Hepatocyte (in vitro differentiated cells): ENCODE data around the gene PTPRO. TPM values are rescaled to one million over a fixed set of nuclear protein-coding genes. Genes with fewer than 3 reads are reported as not detected.

Experiments used
- DNase-seq: peaks from one replicate; pipeline ENCODE4 v3.0.0-alpha.2; 2016; ENCODE audit warnings: low spot score
- H2AFZ ChIP-seq: fragments of 200-600 bp; sonication (generic); 2 replicates; pipeline ENCODE4 v1.6.0; 2016; ENCODE audit warnings: antibody characterized with exemption, mild to moderate bottlenecking
- H3K27ac ChIP-seq: fragments of 200-600 bp; sonication (generic); 2 replicates; pipeline ENCODE4 v1.5.1; 2016; ENCODE audit warnings: mild to moderate bottlenecking
- H3K27me3 ChIP-seq: fragments of 200-600 bp; sonication (generic); 2 replicates; pipeline ENCODE4 v1.6.1; 2016
- H3K36me3 ChIP-seq: fragments of 200-600 bp; sonication (generic); replicated peaks from 2 replicates; pipeline ENCODE4 v1.5.1; 2016; ENCODE audit warnings: low read depth; ENCODE audit not compliant: insufficient read depth
- H3K4me1 ChIP-seq: fragments of 200-600 bp; sonication (generic); 2 replicates; pipeline ENCODE4 v1.5.1; 2016; ENCODE audit warnings: mild to moderate bottlenecking, moderate library complexity; ENCODE audit not compliant: insufficient read depth
- H3K4me2 ChIP-seq: fragments of 200-600 bp; sonication (generic); 2 replicates; pipeline ENCODE4 v1.6.0; 2016
- H3K4me3 ChIP-seq: fragments of 200-600 bp; sonication (generic); 2 replicates; pipeline ENCODE4 v1.5.1; 2016; ENCODE audit warnings: mild to moderate bottlenecking
- H3K79me2 ChIP-seq: fragments of 200-600 bp; sonication (generic); 2 replicates; pipeline ENCODE4 v1.6.0; 2017; ENCODE audit warnings: mild to moderate bottlenecking
- H3K9me2 ChIP-seq: fragments of 200-600 bp; sonication (generic); replicated peaks from 2 replicates; pipeline ENCODE4 v1.6.0; 2017; ENCODE audit warnings: mild to moderate bottlenecking; ENCODE audit not compliant: insufficient read depth
- H3K9me3 ChIP-seq: fragments of 200-600 bp; sonication (generic); 2 replicates; pipeline ENCODE4 v1.5.1; 2016; ENCODE audit warnings: low read depth, mild to moderate bottlenecking
- H4K20me1 ChIP-seq: fragments of 200-600 bp; sonication (generic); 2 replicates; pipeline ENCODE4 v1.6.0; 2016; ENCODE audit warnings: mild to moderate bottlenecking; ENCODE audit not compliant: insufficient read depth, poor library complexity, severe bottlenecking
- EZH2 ChIP-seq: fragments of 200-600 bp; sonication (generic); IDR thresholded peaks from 2 replicates; pipeline ENCODE4 v1.6.1; 2016; ENCODE audit warnings: antibody characterized with exemption, mild to moderate bottlenecking, borderline replicate concordance
- EZH2phosphoT487 ChIP-seq: fragments of 200-600 bp; sonication (generic); IDR thresholded peaks from one replicate; pipeline ENCODE4 v1.6.1; 2018; ENCODE audit warnings: antibody characterized with exemption, mild to moderate bottlenecking, low read depth, moderate library complexity; ENCODE audit not compliant: unreplicated experiment, severe bottlenecking
- WGBS: methylation state at CpG from one replicate; pipeline ENCODE4 v1.1.6; 2016; ENCODE audit warnings: low lambda C conversion rate; ENCODE audit errors: missing lambda C conversion rate; 5-methylcytosine and 5-hydroxymethylcytosine counted together
- polyA plus RNA-seq: library from polyadenylated mRNA; unstranded; fragments of >200 nt; fragmentation: Nextera tagmentation; extraction: Ambion mirVana; gene quantifications from 2 replicates; pipeline ENCODE4 v1.2.1, GENCODE V29; 2016
- total RNA-seq: library from RNA; depleted of rRNA; stranded (reverse); fragments of >200 nt; gene quantifications from 2 replicates; pipeline ENCODE4 v1.2.3, GENCODE V29; 2014
- TF ChIP-seq, protein P1 (sequence below): fragments of 200-600 bp; sonication (generic); IDR thresholded peaks from 2 replicates; pipeline ENCODE4 v1.5.1; 2016; ENCODE audit warnings: antibody characterized with exemption, mild to moderate bottlenecking; ENCODE audit not compliant: poor library complexity

The PTPRO gene
- total and polyA plus RNA-seq, 2 experiments from 2014 or later, result 0.60 to 0.65 TPM

DNA sequence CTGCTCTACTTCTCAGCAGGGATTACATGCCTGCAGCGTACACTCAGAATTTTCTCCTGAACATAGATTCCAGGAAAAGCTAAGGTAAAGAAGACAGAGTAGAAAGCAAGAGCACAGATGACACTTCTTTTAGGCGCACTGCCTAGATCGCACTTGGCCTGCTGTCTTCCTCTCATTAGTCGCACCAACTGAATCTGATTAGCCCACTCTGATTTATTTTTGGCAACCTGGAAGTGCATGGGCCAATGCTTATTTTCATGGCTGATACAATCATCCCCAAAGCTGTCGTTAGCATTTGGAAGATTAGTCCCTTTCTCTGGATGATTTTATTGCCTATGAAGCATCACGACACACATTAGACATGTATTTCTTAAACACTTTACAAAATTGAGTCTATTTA lies 152.5 kb downstream of the PTPRO start:
- no peaks in the 10 kb centered on the region for H3K36me3 ChIP-seq
- H3K27me3 ChIP-seq, result peaks cover 2% of the 10 kb centered on the region
- no peak overlapping the region for H2AFZ ChIP-seq
- H4K20me1 ChIP-seq, result no peaks in the 10 kb centered on the region
- H3K4me2 ChIP-seq, result no peak overlapping the region
- H3K9me3 ChIP-seq, result no peaks in the 10 kb centered on the region
- no peaks in the 10 kb centered on the region for H3K9me2 ChIP-seq
- no peak overlapping the region for H3K4me3 ChIP-seq
- 84% methylated on average over 6 of the region's 6 CpGs for WGBS
- no peak for TF ChIP-seq EZH2phosphoT487
- TF ChIP-seq, protein P1, sequence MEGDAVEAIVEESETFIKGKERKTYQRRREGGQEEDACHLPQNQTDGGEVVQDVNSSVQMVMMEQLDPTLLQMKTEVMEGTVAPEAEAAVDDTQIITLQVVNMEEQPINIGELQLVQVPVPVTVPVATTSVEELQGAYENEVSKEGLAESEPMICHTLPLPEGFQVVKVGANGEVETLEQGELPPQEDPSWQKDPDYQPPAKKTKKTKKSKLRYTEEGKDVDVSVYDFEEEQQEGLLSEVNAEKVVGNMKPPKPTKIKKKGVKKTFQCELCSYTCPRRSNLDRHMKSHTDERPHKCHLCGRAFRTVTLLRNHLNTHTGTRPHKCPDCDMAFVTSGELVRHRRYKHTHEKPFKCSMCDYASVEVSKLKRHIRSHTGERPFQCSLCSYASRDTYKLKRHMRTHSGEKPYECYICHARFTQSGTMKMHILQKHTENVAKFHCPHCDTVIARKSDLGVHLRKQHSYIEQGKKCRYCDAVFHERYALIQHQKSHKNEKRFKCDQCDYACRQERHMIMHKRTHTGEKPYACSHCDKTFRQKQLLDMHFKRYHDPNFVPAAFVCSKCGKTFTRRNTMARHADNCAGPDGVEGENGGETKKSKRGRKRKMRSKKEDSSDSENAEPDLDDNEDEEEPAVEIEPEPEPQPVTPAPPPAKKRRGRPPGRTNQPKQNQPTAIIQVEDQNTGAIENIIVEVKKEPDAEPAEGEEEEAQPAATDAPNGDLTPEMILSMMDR, result no peak
- no peak for TF ChIP-seq EZH2
- H3K27ac ChIP-seq, result no peak overlapping the region
- no peak for DNase-seq
- H3K4me1 ChIP-seq, result no peaks in the 10 kb centered on the region
- H3K79me2 ChIP-seq, result no peaks in the 10 kb centered on the region

DNA sequence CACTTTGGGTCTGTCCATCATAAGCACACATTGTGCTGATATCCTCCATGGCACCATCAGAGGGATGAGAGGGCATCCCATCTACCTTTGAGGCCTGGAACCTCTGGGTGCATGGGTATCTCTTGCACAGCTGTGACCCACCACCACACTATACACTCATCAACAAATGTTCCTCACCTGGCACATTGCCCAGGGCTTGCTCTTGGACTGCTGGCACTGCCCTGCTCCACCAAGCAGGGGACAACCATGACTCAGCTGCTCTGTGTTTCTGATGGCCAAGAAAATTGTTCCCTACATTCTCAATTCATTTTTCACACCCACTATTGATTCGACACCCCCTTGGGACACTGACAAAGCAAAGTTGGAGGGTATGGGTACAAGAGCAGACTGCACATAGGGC lies 155.5 kb downstream of the PTPRO start:
- Histone ChIP-seq H3K27me3 (peaks cover 2% of the 10 kb centered on the region), H3K4me3 (no peak overlapping the region), H3K79me2 (no peaks in the 10 kb centered on the region), H3K4me1 (no peaks in the 10 kb centered on the region), H3K4me2 (no peak overlapping the region), H2AFZ (no peak overlapping the region), H3K9me3 (no peaks in the 10 kb centered on the region), H3K36me3 (no peaks in the 10 kb centered on the region), H4K20me1 (no peaks in the 10 kb centered on the region), H3K9me2 (no peaks in the 10 kb centered on the region), H3K27ac (no peak overlapping the region)
- WGBS, result 83% methylated on average over 1 of the region's 1 CpG
- DNase-seq, result no peak
- TF ChIP-seq, protein P1, result no peak
- TF ChIP-seq EZH2phosphoT487, result no peak
- no peak for TF ChIP-seq EZH2

GRCh38 chr12:15481846-15482245 lies 159.5 kb downstream of the PTPRO start:
- Histone ChIP-seq H2AFZ (no peak overlapping the region), H3K9me2 (no peaks in the 10 kb centered on the region), H3K4me2 (no peak overlapping the region), H3K36me3 (no peaks in the 10 kb centered on the region), H3K4me3 (no peak overlapping the region), H3K79me2 (no peaks in the 10 kb centered on the region), H3K27me3 (no peaks in the 10 kb centered on the region), H4K20me1 (no peaks in the 10 kb centered on the region), H3K9me3 (no peaks in the 10 kb centered on the region), H3K27ac (no peak overlapping the region), H3K4me1 (no peaks in the 10 kb centered on the region)
- TF ChIP-seq EZH2, result no peak
- no peak for DNase-seq
- WGBS, result 82% methylated on average over 2 of the region's 2 CpGs

DNA sequence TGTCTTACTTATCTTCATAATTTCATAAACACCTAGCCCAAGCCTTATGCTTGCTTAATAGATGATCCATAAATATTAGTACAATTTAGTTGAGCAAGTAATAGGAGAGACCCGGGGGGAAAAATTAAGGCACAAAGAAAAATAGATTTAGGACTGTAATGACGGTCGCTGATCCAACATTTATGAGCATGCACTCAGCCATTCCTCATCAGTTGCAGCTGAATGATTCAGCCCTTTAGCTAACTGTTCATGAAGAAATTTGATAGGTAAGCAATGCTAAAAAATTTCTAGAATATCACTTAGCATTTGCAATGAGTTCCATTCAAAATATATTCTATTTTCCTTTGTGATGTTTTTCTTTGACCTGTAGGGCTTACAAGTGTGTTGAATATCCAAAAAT lies 163.2 kb downstream of the PTPRO start:
- H3K9me3 ChIP-seq, result no peaks in the 10 kb centered on the region
- no peaks in the 10 kb centered on the region for H4K20me1 ChIP-seq
- H3K79me2 ChIP-seq, result no peaks in the 10 kb centered on the region
- H3K27ac ChIP-seq, result no peak overlapping the region
- DNase-seq, result no peak
- no peaks in the 10 kb centered on the region for H3K27me3 ChIP-seq
- H2AFZ ChIP-seq, result no peak overlapping the region
- no peak overlapping the region for H3K4me2 ChIP-seq
- no peak overlapping the region for H3K4me3 ChIP-seq
- 85% methylated on average over 3 of the region's 3 CpGs for WGBS
- TF ChIP-seq EZH2phosphoT487 (no peak), EZH2 (no peak)
- TF ChIP-seq, protein P1, result no peak
- no peaks in the 10 kb centered on the region for H3K9me2 ChIP-seq
- no peaks in the 10 kb centered on the region for H3K4me1 ChIP-seq
- no peaks in the 10 kb centered on the region for H3K36me3 ChIP-seq
